Measurements from ENCODE around the gene GHITM. TPM values are rescaled to one million over a fixed set of nuclear protein-coding genes. Genes with fewer than 3 reads are reported as not detected.
"Not testable (repeated sequence)": the region's sequence is repeated elsewhere in the genome, so short reads cannot be mapped to it uniquely, and the experiment has no call there.

GHITM gene
- total RNA-seq, 4 donors from 2014 or later: 110 to 165 (median 149) TPM

- DNase-seq (ENCODE audit: low spot score): no peak
- TF ChIP-seq CTCF (IDR thresholded peaks at IDR 0.05): no peak
- ATAC-seq (ENCODE audit: low FRiP score): no peak
These were observed 38.9 kb downstream of the GHITM start for GRCh38 chr10:84178160-84178609.

GRCh38 chr10:84179059-84179710 lies 39.9 kb downstream of the GHITM start:
- DNase-seq (ENCODE audit: low spot score) (no peak), ATAC-seq (ENCODE audit: low FRiP score) (no peak)
- no peak for TF ChIP-seq CTCF (IDR thresholded peaks at IDR 0.05)

- ATAC-seq (ENCODE audit: low FRiP score); DNase-seq (ENCODE audit: low spot score): not testable (repeated sequence)
These were observed 41.1 kb downstream of the GHITM start for GRCh38 chr10:84180386-84180785.

DNA sequence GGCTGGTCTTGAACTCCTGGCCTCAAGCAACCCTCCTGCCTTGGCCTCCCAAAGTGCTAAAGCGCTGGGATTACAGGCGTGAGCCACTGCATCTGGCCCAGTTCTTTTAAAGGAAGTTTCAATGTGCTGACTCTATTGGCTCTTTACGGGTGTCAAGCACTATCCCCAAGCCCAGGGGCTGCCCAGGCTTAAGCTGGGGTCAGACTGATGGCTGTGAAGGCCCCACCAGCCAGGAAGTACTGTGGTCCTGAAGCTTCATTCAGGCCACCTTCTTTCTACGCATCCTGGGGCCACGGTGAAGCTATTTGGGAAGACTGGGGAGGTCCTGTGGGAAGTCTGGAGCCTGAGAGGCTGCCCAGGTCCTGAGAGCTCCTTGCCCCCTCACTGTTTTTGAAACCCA lies 42.3 kb downstream of the GHITM start:
- no peak for DNase-seq (ENCODE audit: low spot score)
- ATAC-seq (ENCODE audit: low FRiP score): no peak
- no peak for TF ChIP-seq CTCF (IDR thresholded peaks at IDR 0.05)

- no peak for TF ChIP-seq CTCF (IDR thresholded peaks at IDR 0.05)
- no peak for DNase-seq (ENCODE audit: low spot score)
- ATAC-seq (ENCODE audit: low FRiP score): no peak
These were observed 45.2 kb downstream of the GHITM start for GRCh38 chr10:84184517-84184916.

GRCh38 chr10:84185526-84186175 lies 46.3 kb downstream of the GHITM start:
- peak; percentile 6 for DNase-seq (ENCODE audit: low spot score)
- ATAC-seq (ENCODE audit: low FRiP score): no peak
- no peak for TF ChIP-seq CTCF (IDR thresholded peaks at IDR 0.05)

DNA sequence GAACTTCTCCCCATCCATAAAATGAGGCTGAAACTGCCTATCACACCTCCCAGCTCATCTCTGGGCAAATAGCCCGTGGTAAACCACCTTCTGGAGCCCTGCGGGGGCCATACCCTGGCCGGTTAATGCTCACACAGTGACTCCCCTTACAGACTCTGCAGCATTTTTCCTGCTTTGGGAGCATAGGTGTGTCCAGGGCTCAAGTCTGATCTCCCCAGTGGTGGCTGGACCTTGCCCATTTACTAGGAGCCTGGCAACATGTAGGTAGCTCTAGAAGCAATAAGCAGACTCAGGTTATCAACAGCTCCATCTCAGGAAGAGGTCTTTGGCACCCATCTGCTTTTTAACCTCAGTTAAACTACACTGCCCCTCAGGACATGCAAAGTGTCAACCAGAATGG lies 49.5 kb downstream of the GHITM start:
- no peak for DNase-seq (ENCODE audit: low spot score)
- no peak for ATAC-seq (ENCODE audit: low FRiP score)
- TF ChIP-seq CTCF (IDR thresholded peaks at IDR 0.05): no peak
